IPS-20b (cell line): ENCODE data around the gene MAGEA11.
"Not testable (repeated sequence)": the region's sequence is repeated elsewhere in the genome, so short reads cannot be mapped to it uniquely, and the experiment has no call there.

Experiments
- H3K27ac ChIP-seq: one replicate; pipeline ENCODE4 v1.5.1; 2013; ENCODE audit warnings: low read length
- H3K27me3 ChIP-seq: 2 replicates; pipeline ENCODE4 v1.6.1; 2013; ENCODE audit warnings: mild to moderate bottlenecking, low read length, inconsistent platforms; ENCODE audit not compliant: insufficient read depth
- H3K36me3 ChIP-seq: 2 replicates; pipeline ENCODE4 v1.6.1; 2013; ENCODE audit warnings: low read depth, mild to moderate bottlenecking, inconsistent platforms, low read length, moderate library complexity; ENCODE audit not compliant: insufficient read depth
- H3K4me1 ChIP-seq: 2 replicates; pipeline ENCODE4 v1.6.1; 2013; ENCODE audit warnings: mild to moderate bottlenecking, control low read depth, inconsistent platforms, low read length, moderate library complexity; ENCODE audit not compliant: insufficient read depth
- H3K4me3 ChIP-seq: 2 replicates; pipeline ENCODE4 v1.5.1; 2013; ENCODE audit warnings: mild to moderate bottlenecking, low read length, inconsistent platforms
- H3K9ac ChIP-seq: 2 replicates; pipeline ENCODE4 v1.6.1; 2013; ENCODE audit warnings: low read depth, mild to moderate bottlenecking, inconsistent platforms, low read length, moderate library complexity
- H3K9me3 ChIP-seq: 2 replicates; pipeline ENCODE4 v1.6.1; 2013; ENCODE audit warnings: mild to moderate bottlenecking, low read depth, low read length, inconsistent platforms; ENCODE audit not compliant: insufficient read depth

The MAGEA11 gene

DNA sequence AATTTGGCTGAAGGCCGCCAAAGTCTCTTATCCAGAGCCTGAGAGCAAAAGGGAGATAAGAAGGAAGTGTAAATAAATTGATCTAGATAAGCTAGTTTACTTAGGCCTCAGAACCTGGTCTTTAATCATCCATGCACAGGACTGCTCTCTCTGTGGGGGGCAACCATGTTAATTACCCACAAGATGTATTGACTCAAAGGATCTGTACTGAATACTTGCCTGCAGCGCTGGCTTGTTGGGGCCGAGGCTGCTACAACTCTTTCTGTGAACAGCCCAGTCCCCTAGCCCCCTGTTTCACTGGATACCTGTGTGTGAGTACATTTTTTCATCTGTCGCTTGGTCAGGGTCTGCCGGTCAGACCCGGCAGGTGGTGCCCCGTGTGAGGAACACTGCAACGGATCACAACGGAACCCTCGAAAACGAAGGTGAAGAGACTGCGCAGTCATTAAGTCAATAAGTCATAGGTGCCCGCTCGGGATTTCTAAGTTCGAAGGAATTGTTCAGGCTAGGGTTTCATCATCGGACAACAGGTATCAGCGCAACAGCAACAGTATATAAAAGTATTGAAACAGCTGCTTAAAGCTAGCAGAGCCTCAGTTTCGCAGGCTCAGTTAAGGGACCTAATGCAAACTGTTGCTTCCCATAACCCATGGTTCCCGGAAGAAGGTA lies 8.3 kb downstream of the MAGEA11 start:
- H3K9me3 ChIP-seq, result no peaks in the 10 kb centered on the region
- no peaks in the 10 kb centered on the region for H3K4me1 ChIP-seq
- H3K27ac ChIP-seq, result no peak overlapping the region
- no peak overlapping the region for H3K4me3 ChIP-seq
- H3K27me3 ChIP-seq, result peaks cover 46% of the 10 kb centered on the region
- no peaks in the 10 kb centered on the region for H3K36me3 ChIP-seq
- no peak overlapping the region for H3K9ac ChIP-seq

- H3K27me3 ChIP-seq, result peaks cover 46% of the 10 kb centered on the region
- not testable (repeated sequence) for H3K9me3 ChIP-seq, H3K27ac ChIP-seq, H3K4me1 ChIP-seq, H3K9ac ChIP-seq, H3K36me3 ChIP-seq, H3K4me3 ChIP-seq
Observed at GRCh38 chrX:149721241-149721640, 9.4 kb downstream of the MAGEA11 start.

- Histone ChIP-seq H3K4me1 (no peaks in the 10 kb centered on the region), H3K9me3 (no peaks in the 10 kb centered on the region), H3K27me3 (peaks cover 46% of the 10 kb centered on the region), H3K27ac (no peak overlapping the region), H3K9ac (no peak overlapping the region), H3K36me3 (no peaks in the 10 kb centered on the region), H3K4me3 (no peak overlapping the region)
Observed at GRCh38 chrX:149721778-149722177, 9.9 kb downstream of the MAGEA11 start.

DNA sequence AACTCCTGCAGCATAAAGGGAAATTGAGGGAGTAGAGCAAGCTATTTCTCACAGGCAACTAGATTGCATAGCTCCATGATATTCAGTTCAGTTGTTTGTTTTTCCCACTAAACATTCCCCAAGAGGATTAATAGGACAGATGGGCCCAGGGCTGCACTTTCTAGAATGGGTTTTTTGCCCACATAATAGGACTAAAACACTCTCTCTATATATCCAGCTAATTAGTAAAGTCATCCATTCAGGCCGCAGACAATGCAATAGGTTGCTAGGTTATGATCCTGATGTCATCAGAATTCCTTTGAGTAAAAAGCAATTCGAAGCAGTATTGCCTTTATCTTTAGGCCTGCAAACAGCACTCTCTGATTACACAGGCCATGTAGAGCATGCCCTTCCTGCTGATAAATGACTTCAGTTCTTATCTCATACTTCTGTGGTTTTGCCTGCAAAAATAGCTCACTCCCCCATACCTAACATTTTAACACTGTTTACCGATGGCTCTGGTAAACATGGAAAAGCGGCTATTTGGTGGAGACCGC lies 11.8 kb downstream of the MAGEA11 start:
- H3K27me3 ChIP-seq, result peaks cover 28% of the 10 kb centered on the region
- not testable (repeated sequence) for H3K9me3 ChIP-seq, H3K4me1 ChIP-seq, H3K9ac ChIP-seq, H3K4me3 ChIP-seq, H3K27ac ChIP-seq, H3K36me3 ChIP-seq

DNA sequence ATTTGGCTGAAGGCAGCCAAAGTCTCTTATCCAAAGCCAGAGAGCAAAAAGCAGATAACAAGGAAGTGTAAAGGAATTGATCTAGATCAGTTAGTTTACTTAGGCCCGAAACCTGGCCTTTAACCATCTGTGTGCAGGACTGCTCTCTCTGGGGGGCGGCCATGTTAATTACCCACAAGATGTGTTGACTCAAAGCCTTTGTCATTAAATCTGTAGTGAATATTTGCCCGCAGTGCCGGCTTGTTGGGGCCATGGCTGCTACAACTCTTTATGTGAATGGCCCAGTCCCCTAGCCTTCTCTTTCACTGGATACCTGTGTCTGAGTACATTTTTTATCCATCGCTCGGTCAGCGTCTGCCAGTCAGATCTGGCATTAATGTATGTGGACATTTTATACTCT lies 15.4 kb downstream of the MAGEA11 start:
- H3K36me3 ChIP-seq, H3K4me1 ChIP-seq, H3K27ac ChIP-seq, H3K9ac ChIP-seq, H3K27me3 ChIP-seq, H3K4me3 ChIP-seq, H3K9me3 ChIP-seq: not testable (repeated sequence)

GRCh38 chrX:149742269-149742668 lies 30.4 kb downstream of the MAGEA11 start:
- not testable (repeated sequence) for H3K9me3 ChIP-seq, H3K4me1 ChIP-seq, H3K4me3 ChIP-seq, H3K27ac ChIP-seq, H3K9ac ChIP-seq, H3K27me3 ChIP-seq, H3K36me3 ChIP-seq

DNA sequence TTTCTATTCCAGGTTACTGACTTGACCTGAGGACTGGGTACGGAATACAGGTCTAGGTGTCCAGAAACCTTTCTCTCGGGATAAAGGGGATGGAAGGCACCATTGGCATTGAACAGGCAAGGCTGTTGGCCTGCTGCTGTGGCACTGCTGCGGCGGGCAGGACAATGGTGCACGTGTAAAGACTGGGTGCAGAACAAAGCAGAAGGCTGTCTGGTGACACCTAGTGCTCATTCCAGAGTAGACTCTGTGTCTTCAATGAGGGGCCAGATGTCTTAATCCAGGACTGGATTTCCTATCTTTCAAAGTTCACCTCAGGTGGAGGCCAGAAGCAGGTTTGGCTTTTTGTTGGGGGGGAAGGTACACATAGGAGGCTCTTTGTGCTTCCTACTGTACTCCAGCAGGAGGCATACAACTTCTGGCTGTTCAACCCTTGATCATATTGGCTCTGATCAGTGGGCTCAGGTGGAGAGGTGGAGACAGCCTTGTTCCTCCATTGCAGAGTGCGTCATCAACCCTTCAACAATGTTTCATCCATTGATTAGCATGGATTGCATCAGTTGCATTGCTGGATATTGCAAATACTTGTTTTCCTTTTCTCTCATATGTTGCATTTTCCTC lies 34.6 kb downstream of the MAGEA11 start:
- H3K9me3 ChIP-seq, H3K4me3 ChIP-seq, H3K27ac ChIP-seq, H3K27me3 ChIP-seq, H3K9ac ChIP-seq, H3K4me1 ChIP-seq, H3K36me3 ChIP-seq: not testable (repeated sequence)

GRCh38 chrX:149757206-149758067 lies 45.6 kb downstream of the MAGEA11 start:
- no peaks in the 10 kb centered on the region for H3K27me3 ChIP-seq
- no peaks in the 10 kb centered on the region for H3K36me3 ChIP-seq
- no peak overlapping the region for H3K27ac ChIP-seq
- H3K9me3 ChIP-seq, result no peaks in the 10 kb centered on the region
- no peaks in the 10 kb centered on the region for H3K4me1 ChIP-seq
- no peak overlapping the region for H3K4me3 ChIP-seq
- no peak overlapping the region for H3K9ac ChIP-seq

- Histone ChIP-seq H3K27ac (no peak overlapping the region), H3K4me3 (no peak overlapping the region), H3K27me3 (no peaks in the 10 kb centered on the region), H3K4me1 (no peaks in the 10 kb centered on the region), H3K9me3 (no peaks in the 10 kb centered on the region), H3K9ac (no peak overlapping the region), H3K36me3 (no peaks in the 10 kb centered on the region)
Observed at GRCh38 chrX:149758068-149758714, 46.3 kb downstream of the MAGEA11 start.

GRCh38 chrX:149758715-149759078 lies 46.8 kb downstream of the MAGEA11 start:
- H3K36me3 ChIP-seq, H3K9ac ChIP-seq, H3K27ac ChIP-seq, H3K4me1 ChIP-seq, H3K4me3 ChIP-seq, H3K27me3 ChIP-seq, H3K9me3 ChIP-seq: not testable (repeated sequence)

GRCh38 chrX:149759824-149760223 lies 48.0 kb downstream of the MAGEA11 start:
- Histone ChIP-seq H3K4me1 (no peaks in the 10 kb centered on the region), H3K27ac (no peak overlapping the region), H3K27me3 (no peaks in the 10 kb centered on the region), H3K4me3 (no peak overlapping the region), H3K9ac (no peak overlapping the region), H3K9me3 (no peaks in the 10 kb centered on the region), H3K36me3 (no peaks in the 10 kb centered on the region)
